ENCODE results near the gene PSIP1. TPM values are rescaled to one million over a fixed set of nuclear protein-coding genes. Genes with fewer than 3 reads are reported as not detected.

The PSIP1 gene
- total and polyA plus RNA-seq, 12 donors = 13.6 to 31.7 (median 21.3) TPM

DNA sequence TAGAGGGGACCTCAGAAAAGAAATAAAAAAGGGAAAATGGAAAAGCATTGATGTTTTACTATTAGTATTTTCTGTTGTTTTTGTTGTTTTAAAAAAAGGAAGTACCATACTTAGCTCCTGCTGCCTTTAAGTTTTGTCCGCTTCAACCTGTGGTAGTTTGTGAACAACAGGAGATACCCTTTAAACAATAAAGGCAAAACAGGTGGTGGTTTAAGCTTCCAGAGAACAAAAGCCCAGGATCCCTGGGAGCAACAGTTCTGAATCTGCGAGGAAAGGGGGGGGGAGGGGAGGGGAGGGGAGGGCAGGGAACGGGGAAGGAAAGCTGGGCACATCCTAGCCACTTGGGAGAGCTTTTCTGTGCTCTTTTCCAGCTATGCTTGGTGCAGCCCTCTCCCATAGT, 2.1 kb upstream of the PSIP1 start:
- TF ChIP-seq, protein P1, sequence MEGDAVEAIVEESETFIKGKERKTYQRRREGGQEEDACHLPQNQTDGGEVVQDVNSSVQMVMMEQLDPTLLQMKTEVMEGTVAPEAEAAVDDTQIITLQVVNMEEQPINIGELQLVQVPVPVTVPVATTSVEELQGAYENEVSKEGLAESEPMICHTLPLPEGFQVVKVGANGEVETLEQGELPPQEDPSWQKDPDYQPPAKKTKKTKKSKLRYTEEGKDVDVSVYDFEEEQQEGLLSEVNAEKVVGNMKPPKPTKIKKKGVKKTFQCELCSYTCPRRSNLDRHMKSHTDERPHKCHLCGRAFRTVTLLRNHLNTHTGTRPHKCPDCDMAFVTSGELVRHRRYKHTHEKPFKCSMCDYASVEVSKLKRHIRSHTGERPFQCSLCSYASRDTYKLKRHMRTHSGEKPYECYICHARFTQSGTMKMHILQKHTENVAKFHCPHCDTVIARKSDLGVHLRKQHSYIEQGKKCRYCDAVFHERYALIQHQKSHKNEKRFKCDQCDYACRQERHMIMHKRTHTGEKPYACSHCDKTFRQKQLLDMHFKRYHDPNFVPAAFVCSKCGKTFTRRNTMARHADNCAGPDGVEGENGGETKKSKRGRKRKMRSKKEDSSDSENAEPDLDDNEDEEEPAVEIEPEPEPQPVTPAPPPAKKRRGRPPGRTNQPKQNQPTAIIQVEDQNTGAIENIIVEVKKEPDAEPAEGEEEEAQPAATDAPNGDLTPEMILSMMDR (IDR thresholded peaks at IDR 0.05) = no peak
- H3K4me3 ChIP-seq = no peak overlapping the region
- ATAC-seq (no peak), DNase-seq (no peak)
- no peaks in the 10 kb centered on the region for H3K9me3 ChIP-seq
- intact Hi-C loops (cut with DNase I) = loop anchor here in 2 of 10 donors (5.0 to 10.0 kb wide), 3 partner anchors 39 to 88 kb away; partner anchors contain the start of genes CCDC171 (in 1 of the 2) and SNAPC3 (in 1 of the 2)
- peaks cover 0 to 12% (median 0%) of the 10 kb centered on the region in 9 donors for H3K36me3 ChIP-seq
- no peaks in the 10 kb centered on the region for H3K27me3 ChIP-seq
- 31 to 61% methylated on average over 3 of the region's 3 CpGs for WGBS, 2 donors
- peaks cover 0 to 32% (median 18%) of the 10 kb centered on the region in 9 donors for H3K4me1 ChIP-seq
- H3K27ac ChIP-seq = no peak overlapping the region

DNA sequence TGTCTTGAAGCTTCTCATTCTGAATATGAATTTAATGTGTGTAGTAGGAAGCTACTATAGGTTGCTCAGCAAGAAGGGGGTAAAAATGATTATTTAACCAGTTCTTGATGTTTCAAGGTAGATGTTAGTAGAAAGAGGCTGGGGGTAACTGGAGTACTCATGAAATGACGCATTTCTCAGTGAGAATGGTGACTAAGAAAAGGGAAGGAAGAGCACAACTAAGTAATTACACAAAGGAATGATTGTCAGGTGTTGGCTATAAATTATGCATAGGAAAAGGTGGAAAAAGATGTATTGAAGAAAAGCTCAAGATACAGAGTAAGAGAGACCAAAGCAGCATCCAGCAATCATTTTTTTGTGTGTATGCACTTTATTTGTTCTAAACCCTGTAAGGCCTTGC, 1.4 kb upstream of the PSIP1 start:
- no peak for DNase-seq
- ATAC-seq = no peak
- H3K4me1 ChIP-seq = peaks cover 0 to 32% (median 18%) of the 10 kb centered on the region in 9 donors
- no peak overlapping the region for H3K4me3 ChIP-seq
- intact Hi-C loops (cut with DNase I) = loop anchor here in 2 of 10 donors (5.0 to 10.0 kb wide), 3 partner anchors 40 to 87 kb away; partner anchors contain the start of genes CCDC171 (in 1 of the 2) and SNAPC3 (in 1 of the 2)
- no peaks in the 10 kb centered on the region for H3K9me3 ChIP-seq
- no peaks in the 10 kb centered on the region for H3K27me3 ChIP-seq
- WGBS, 2 donors = 95 to 97% methylated on average over 1 of the region's 1 CpG
- H3K36me3 ChIP-seq = peaks cover 0 to 19% (median 0%) of the 10 kb centered on the region in 9 donors
- H3K27ac ChIP-seq = no peak overlapping the region
- TF ChIP-seq, protein P1 (IDR thresholded peaks at IDR 0.05) = no peak

DNA sequence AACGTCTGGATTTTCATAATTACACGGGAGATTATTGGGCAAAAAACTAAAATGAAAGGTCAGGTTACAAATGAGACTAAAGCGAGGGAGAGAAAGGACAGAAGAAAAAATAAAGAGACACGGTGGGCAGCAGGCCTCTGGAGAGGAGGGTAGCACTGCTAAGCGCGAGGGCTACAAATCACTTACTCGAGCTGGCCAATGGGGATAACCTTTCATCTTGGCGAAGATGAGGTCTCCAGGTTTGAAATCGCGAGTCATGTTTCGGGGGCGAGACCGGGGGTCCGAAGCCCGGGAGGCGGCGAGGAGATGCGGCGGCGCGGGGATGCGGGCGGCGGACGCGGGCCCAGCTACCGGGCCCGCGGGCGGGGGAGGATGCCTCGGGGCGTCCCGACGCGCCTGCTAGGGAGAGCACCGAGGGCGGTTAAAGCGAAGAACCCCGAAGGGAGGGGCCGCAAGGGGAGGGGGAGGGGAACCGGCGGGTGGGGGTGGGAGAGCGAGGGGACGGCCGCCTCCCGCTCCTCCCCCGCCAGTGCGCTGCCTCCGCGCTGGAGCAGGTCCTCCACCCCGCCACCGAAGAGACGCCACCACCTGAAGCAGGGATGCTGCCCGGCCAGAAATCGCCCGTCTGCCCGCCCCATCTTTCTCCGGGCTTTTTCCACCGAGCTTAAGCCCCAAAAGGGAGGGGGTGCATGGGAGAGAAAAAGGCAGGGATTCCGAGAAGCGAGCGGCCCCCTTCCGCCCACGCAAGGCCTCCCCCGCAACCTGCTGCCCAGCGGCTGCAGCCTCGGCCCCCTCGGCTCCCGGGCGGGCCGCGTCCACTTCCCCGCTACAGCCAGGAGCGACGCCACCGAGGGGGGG, 610 bp downstream of the PSIP1 start:
- Histone ChIP-seq H3K9me3 (no peaks in the 10 kb centered on the region), H3K27me3 (no peaks in the 10 kb centered on the region), H3K36me3 (peaks cover 0 to 39% (median 3%) of the 10 kb centered on the region in 9 donors), H3K4me3 (peak overlapping the region; percentile 69 to 98 (median 96)), H3K4me1 (peaks cover 0 to 32% (median 18%) of the 10 kb centered on the region in 9 donors), H3K27ac (peak overlapping the region; percentile 87 to 98 (median 94))
- TF ChIP-seq, protein P1 (IDR thresholded peaks at IDR 0.05) = no peak
- ATAC-seq (peak; percentile 62 to 84 (median 74)), DNase-seq (peak; percentile 29 to 50)
- intact Hi-C loops (cut with DNase I) = loop anchor here in 3 of 10 donors (5.0 to 10.0 kb wide), 5 partner anchors 42 to 95 kb away; partner anchors contain the start of genes SNAPC3 (in 2 of the 3) and CCDC171 (in 1 of the 3)
- 2% methylated on average over 71 to 72 of the region's 76 CpGs for whole genome bisulfite sequencing, 2 donors

DNA sequence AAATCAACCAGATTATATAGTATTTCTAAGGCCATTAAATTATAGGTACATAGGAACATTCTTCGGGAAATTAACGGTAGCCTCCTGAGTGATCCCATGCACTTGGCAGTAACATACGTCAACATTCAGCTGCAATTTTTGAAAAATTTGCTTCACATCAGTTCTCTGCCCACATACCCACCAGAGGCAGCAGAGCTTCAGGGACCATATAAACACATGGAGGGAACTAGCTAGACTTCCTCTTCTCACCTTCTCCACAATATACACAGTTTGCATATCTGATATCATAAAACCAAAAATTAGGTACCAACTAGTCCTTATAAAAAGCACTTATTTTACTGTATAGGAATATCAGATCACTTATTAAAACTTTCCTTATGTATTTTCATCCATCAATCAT, 4.8 kb downstream of the PSIP1 start:
- H3K27ac ChIP-seq = no peak overlapping the region
- H3K27me3 ChIP-seq = no peaks in the 10 kb centered on the region
- no peak overlapping the region for H3K4me3 ChIP-seq
- ATAC-seq (no peak), DNase-seq (no peak)
- H3K9me3 ChIP-seq = no peaks in the 10 kb centered on the region
- TF ChIP-seq, protein P1 (IDR thresholded peaks at IDR 0.05) = no peak
- H3K4me1 ChIP-seq = peaks cover 0 to 17% (median 12%) of the 10 kb centered on the region in 9 donors
- WGBS, 2 donors = 89 to 94% methylated on average over 3 of the region's 3 CpGs
- H3K36me3 ChIP-seq = peaks cover 0 to 81% (median 4%) of the 10 kb centered on the region in 9 donors
- intact Hi-C loops (cut with DNase I) = loop anchor here in 2 of 10 donors (5.0 to 10.0 kb wide), 2 partner anchors 84 to 99 kb away; partner anchors contain the start of gene SNAPC3 (in 1 of the 2)

All from heart right ventricle (tissue), 16 donors.